HCT116 (cell line): Measurements from ENCODE around the gene DBNDD2. TPM values are rescaled to one million over a fixed set of nuclear protein-coding genes. Genes with fewer than 3 reads are reported as not detected.

Source experiments
- ATAC-seq: fragments of 200-7000 bp; cut with Tn5 transposase; 2 replicates; pipeline ENCODE4 v1.9.1; 2020; ENCODE audit warnings: mild to moderate bottlenecking, moderate library complexity
- BruUV-seq: library from RNA; stranded (reverse); fragments of 400-500 nt; replicated peaks from 2 replicates; lab custom pipeline; 2021; lab: Mats Ljungman, UMichigan
- CTCF ChIA-PET: fragments of 300-600 bp; sonication (Branson Sonifier 250); formaldehyde crosslinking; loops from one replicate; lab custom pipeline; 2021; ENCODE audit warnings: antibody characterized with exemption; lab: Charles Lee
- POLR2A ChIA-PET: fragments of 300-600, 350-600 bp; sonication (Branson Sonifier 250); formaldehyde crosslinking; loops from one replicate; lab custom pipeline; 2021; ENCODE audit warnings: antibody characterized with exemption; lab: Charles Lee
- RAD21 ChIA-PET, 2 experiments: fragments of 300-600 bp; sonication (Branson Sonifier 250); formaldehyde crosslinking; loops; one replicate each; lab custom pipeline; 2023; ENCODE audit warnings: low total read pairs in 2 of 2; ENCODE audit not compliant: uncharacterized antibody in 2 of 2, unreplicated experiment in 2 of 2, low non-redundant PET in 1 of 2; lab: Charles Lee
- DNase-seq: peaks from one replicate; pipeline ENCODE4 v3.0.0-alpha.2; 2010; ENCODE audit warnings: low read depth, low spot score
- H2AFZ ChIP-seq: fragments of 200-600 bp; shearing (Covaris generic), sonication (generic); 2 replicates; pipeline ENCODE4 v1.6.1; 2017; ENCODE audit warnings: low read depth, mixed run types, mixed read lengths, antibody characterized with exemption, low read length; ENCODE audit not compliant: poor library complexity, severe bottlenecking
- H3K27ac ChIP-seq: 2 replicates; pipeline ENCODE4 v1.5.1; 2012; ENCODE audit warnings: low read depth, low read length
- H3K27me3 ChIP-seq: fragments of 200-600 bp; sonication (generic); 2 replicates; pipeline ENCODE4 v1.6.1; 2016; ENCODE audit warnings: mixed run types, low read length, mixed read lengths; ENCODE audit not compliant: insufficient read depth
- H3K36me3 ChIP-seq, 2 experiments: fragments of 200-500 bp in 1 of 2; fragments of 200-600 bp in 1 of 2; sonication (Bioruptor generic) in 1 of 2; sonication (generic) in 1 of 2; 2 replicates each; pipeline versions ENCODE4 v1.5.1 to v1.6.1; 2014 to 2016; ENCODE audit warnings: low read length in 2 of 2, inconsistent platforms in 1 of 2, mixed read lengths in 1 of 2, mixed run types in 1 of 2; ENCODE audit not compliant: insufficient read depth in 2 of 2, control insufficient read depth in 1 of 2
- H3K4me1 ChIP-seq, 2 experiments: fragments of 200-600 bp in 1 of 2; sonication (generic) in 1 of 2; 2 replicates each; pipeline versions ENCODE4 v1.5.1 to v1.6.1; 2012 to 2017; ENCODE audit warnings: low read length in 2 of 2, inconsistent platforms in 1 of 2, mild to moderate bottlenecking in 1 of 2, mixed read lengths in 1 of 2, mixed run types in 1 of 2, moderate library complexity in 1 of 2; ENCODE audit not compliant: insufficient read depth in 2 of 2, control insufficient read depth in 1 of 2
- H3K4me2 ChIP-seq: fragments of 200-600 bp; sonication (generic); 2 replicates; pipeline ENCODE4 v1.6.1; 2017; ENCODE audit warnings: mixed run types, low read length, mixed read lengths
- H3K4me3 ChIP-seq, 2 experiments: fragments of 200-600 bp in 1 of 2; sonication (generic) in 1 of 2; replicated peaks in 1 of 2; 2 replicates each; pipeline ENCODE4 v1.5.1; 2011 to 2016; ENCODE audit warnings: low read length in 2 of 2, control low read depth in 1 of 2, low read depth in 1 of 2, mild to moderate bottlenecking in 1 of 2, mixed read lengths in 1 of 2, mixed run types in 1 of 2
- H3K79me2 ChIP-seq: fragments of 200-600 bp; sonication (generic); 2 replicates; pipeline ENCODE4 v1.6.1; 2017; ENCODE audit warnings: mild to moderate bottlenecking, mixed run types, low read length, moderate library complexity, mixed read lengths; ENCODE audit not compliant: insufficient read depth
- H3K9ac ChIP-seq: fragments of 200-600 bp; sonication (generic); 2 replicates; pipeline ENCODE4 v1.6.1; 2016; ENCODE audit warnings: low read length, mixed read lengths
- H3K9me2 ChIP-seq: fragments of 200-600 bp; sonication (generic), shearing (Covaris generic); 2 replicates; pipeline ENCODE4 v1.6.1; 2017; ENCODE audit warnings: mixed run types, mild to moderate bottlenecking, moderate library complexity; ENCODE audit not compliant: insufficient read depth
- H3K9me3 ChIP-seq, 2 experiments: fragments of 200-500 bp in 1 of 2; fragments of 200-600 bp in 1 of 2; sonication (Bioruptor generic) in 1 of 2; sonication (generic) in 1 of 2; 2 replicates each; pipeline ENCODE4 v1.6.1; 2014 to 2017; ENCODE audit warnings: low read length in 2 of 2, mixed read lengths in 2 of 2, inconsistent platforms in 1 of 2, low read depth in 1 of 2, mild to moderate bottlenecking in 1 of 2, mixed run types in 1 of 2, moderate library complexity in 1 of 2; ENCODE audit not compliant: control insufficient read depth in 1 of 2, insufficient read depth in 1 of 2
- H4K20me1 ChIP-seq: fragments of 200-600 bp; sonication (generic), shearing (Covaris generic); 2 replicates; pipeline ENCODE4 v1.6.1; 2017; ENCODE audit warnings: mixed run types, mild to moderate bottlenecking, moderate library complexity; ENCODE audit not compliant: insufficient read depth
- CBX3 ChIP-seq: IDR thresholded peaks from 2 replicates; pipeline ENCODE4 v1.6.1; 2012; ENCODE audit warnings: low read depth
- CEBPB ChIP-seq: IDR thresholded peaks from 2 replicates; pipeline ENCODE4 v1.6.1; 2012; ENCODE audit warnings: low read depth
- EGR1 ChIP-seq: IDR thresholded peaks from 2 replicates; pipeline ENCODE4 v1.6.1; 2012; ENCODE audit warnings: low read depth
- ELF1 ChIP-seq: IDR thresholded peaks from 2 replicates; pipeline ENCODE4 v1.6.1; 2012; ENCODE audit warnings: low read depth, borderline replicate concordance
- EZH2phosphoT487 ChIP-seq: fragments of 200-600 bp; IDR thresholded peaks from 2 replicates; pipeline ENCODE4 v1.6.1; 2018; ENCODE audit warnings: antibody characterized with exemption, borderline replicate concordance
- FOSL1 ChIP-seq: IDR thresholded peaks from 2 replicates; pipeline ENCODE4 v1.6.1; 2012; ENCODE audit warnings: low read depth
- MAX ChIP-seq: IDR thresholded peaks from 2 replicates; pipeline ENCODE4 v1.6.1; 2012
- POLR2AphosphoS5 ChIP-seq: IDR thresholded peaks from 2 replicates; pipeline ENCODE4 v1.6.1; 2011; ENCODE audit warnings: mild to moderate bottlenecking, low read depth, low read length, moderate library complexity
- RAD21 ChIP-seq: IDR thresholded peaks from 2 replicates; pipeline ENCODE4 v1.6.1; 2012; ENCODE audit warnings: low read depth, mild to moderate bottlenecking
- REST ChIP-seq: IDR thresholded peaks from 2 replicates; pipeline ENCODE4 v1.6.1; 2012; ENCODE audit warnings: low read depth
- SIN3A ChIP-seq: IDR thresholded peaks from 2 replicates; pipeline ENCODE4 v1.6.1; 2012; ENCODE audit warnings: low read depth
- SP1 ChIP-seq: IDR thresholded peaks from 2 replicates; pipeline ENCODE4 v1.6.1; 2012; ENCODE audit warnings: low read depth
- TCF7L2 ChIP-seq: IDR thresholded peaks from 2 replicates; pipeline ENCODE4 v1.7.0; 2011; ENCODE audit warnings: borderline replicate concordance, inconsistent platforms; ENCODE audit not compliant: insufficient read depth, insufficient read length; ENCODE audit errors: extremely low read depth
- YY1 ChIP-seq: IDR thresholded peaks from 2 replicates; pipeline ENCODE4 v1.6.1; 2011; ENCODE audit warnings: low read length, low read depth, moderate library complexity, mild to moderate bottlenecking; ENCODE audit not compliant: insufficient replicate concordance; ENCODE audit errors: extremely low read depth
- ZFX ChIP-seq: fragments of 450-650 bp; IDR thresholded peaks from 2 replicates; pipeline ENCODE4 v1.6.1; 2017
- ZNF274 ChIP-seq: fragments of 200-500 bp; sonication (Bioruptor generic); IDR thresholded peaks from 2 replicates; pipeline ENCODE4 v1.6.1; 2014; ENCODE audit warnings: mild to moderate bottlenecking, low read depth, low read length, inconsistent platforms
- intact Hi-C: fragments of 100-400 bp; cut with micrococcal nuclease; formaldehyde crosslinking; loops from 2 replicates; pipeline ENCODE4 v1.10.0; 2022
- total RNA-seq: library from RNA; stranded (reverse); gene quantifications from one replicate; pipeline ENCODE4 v1.2.1, GENCODE V29; 2021; ENCODE audit not compliant: unreplicated experiment
- TF ChIP-seq, protein P1 (sequence below), 3 experiments: fragments of 200-600 bp in 1 of 3; sonication (generic) in 1 of 3; IDR thresholded peaks in 2 of 3; conservative IDR thresholded peaks in 1 of 3; 2 replicates each; pipeline ENCODE4 v1.5.1; 2012 to 2017; ENCODE audit warnings: low read depth in 2 of 3, low read length in 2 of 3, antibody characterized with exemption in 1 of 3, borderline replicate concordance in 1 of 3, control low read depth in 1 of 3, mild to moderate bottlenecking in 1 of 3, mixed read lengths in 1 of 3, mixed run types in 1 of 3, moderate library complexity in 1 of 3; ENCODE audit not compliant: insufficient read depth in 1 of 3
- TF ChIP-seq, protein P2 (sequence below): IDR thresholded peaks from 2 replicates; pipeline ENCODE4 v1.6.1; 2011; ENCODE audit warnings: mild to moderate bottlenecking, low read length, moderate library complexity; ENCODE audit not compliant: insufficient replicate concordance; ENCODE audit errors: extremely low read depth

The DBNDD2 gene
- total RNA-seq, 1 experiment from 2014 or later = 44.2 TPM

DNA sequence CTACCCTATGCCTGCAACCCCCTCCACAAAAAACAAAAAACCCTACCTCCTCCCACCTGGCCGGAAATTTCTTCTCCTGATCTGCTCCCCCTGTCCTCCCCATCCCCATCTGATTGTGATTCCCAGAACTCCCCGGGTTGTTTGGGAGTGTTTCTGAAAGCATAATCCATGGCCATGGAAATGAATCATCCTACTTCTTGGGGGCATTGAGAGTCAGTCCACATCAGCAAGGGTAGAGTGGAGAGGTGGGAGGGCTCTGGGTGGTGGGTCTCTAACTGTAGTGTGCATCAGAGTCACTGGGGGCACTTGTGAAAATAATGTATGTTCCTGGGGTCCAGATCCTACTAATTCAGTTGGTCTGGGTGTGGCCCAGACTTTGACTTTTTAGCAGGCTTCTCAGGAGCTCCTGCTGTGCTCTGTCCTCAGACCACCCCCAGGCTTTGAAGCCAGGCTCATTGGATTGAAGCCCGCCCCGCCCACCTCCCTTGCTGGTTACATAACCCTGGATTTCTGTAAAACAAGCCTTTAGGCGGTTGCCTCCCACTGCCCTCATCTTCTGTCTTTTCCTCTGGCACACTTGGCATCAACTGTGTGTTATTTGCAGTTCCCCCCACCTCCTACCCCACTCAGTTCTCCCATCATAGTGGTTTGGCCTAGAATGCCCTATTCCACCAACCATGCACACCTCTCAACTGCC is 18.4 kb downstream of the DBNDD2 start:
- no peaks in the 10 kb centered on the region for H4K20me1 ChIP-seq
- no peak overlapping the region for H3K4me2 ChIP-seq
- peaks cover 24 to 28% of the 10 kb centered on the region in 2 experiments; a peak in 3 of 4 replicates for H3K36me3 ChIP-seq
- BruUV-seq = no TSS peak
- no peak overlapping the region for H3K9ac ChIP-seq
- H3K4me3 ChIP-seq = no peak overlapping the region
- no peak for DNase-seq
- CTCF ChIA-PET = no interaction called here
- no peaks in the 10 kb centered on the region for H3K9me2 ChIP-seq
- ATAC-seq = no peak
- H3K9me3 ChIP-seq = no peaks in the 10 kb centered on the region
- H2AFZ ChIP-seq = no peak overlapping the region
- no peaks in the 10 kb centered on the region for H3K4me1 ChIP-seq
- H3K27me3 ChIP-seq = no peaks in the 10 kb centered on the region
- H3K79me2 ChIP-seq = no peaks in the 10 kb centered on the region
- H3K27ac ChIP-seq = no peak overlapping the region
- TF ChIP-seq, protein P1, sequence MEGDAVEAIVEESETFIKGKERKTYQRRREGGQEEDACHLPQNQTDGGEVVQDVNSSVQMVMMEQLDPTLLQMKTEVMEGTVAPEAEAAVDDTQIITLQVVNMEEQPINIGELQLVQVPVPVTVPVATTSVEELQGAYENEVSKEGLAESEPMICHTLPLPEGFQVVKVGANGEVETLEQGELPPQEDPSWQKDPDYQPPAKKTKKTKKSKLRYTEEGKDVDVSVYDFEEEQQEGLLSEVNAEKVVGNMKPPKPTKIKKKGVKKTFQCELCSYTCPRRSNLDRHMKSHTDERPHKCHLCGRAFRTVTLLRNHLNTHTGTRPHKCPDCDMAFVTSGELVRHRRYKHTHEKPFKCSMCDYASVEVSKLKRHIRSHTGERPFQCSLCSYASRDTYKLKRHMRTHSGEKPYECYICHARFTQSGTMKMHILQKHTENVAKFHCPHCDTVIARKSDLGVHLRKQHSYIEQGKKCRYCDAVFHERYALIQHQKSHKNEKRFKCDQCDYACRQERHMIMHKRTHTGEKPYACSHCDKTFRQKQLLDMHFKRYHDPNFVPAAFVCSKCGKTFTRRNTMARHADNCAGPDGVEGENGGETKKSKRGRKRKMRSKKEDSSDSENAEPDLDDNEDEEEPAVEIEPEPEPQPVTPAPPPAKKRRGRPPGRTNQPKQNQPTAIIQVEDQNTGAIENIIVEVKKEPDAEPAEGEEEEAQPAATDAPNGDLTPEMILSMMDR (IDR thresholded peaks at IDR 0.05 in 2 of 3, conservative IDR thresholded peaks at IDR 0.05 in 1 of 3; ENCODE audit: borderline replicate concordance in 1 of 3, insufficient read depth in 1 of 3, low read depth in 2 of 3, low read length in 2 of 3) = no peak
- TF ChIP-seq MAX = no peak
- TF ChIP-seq CEBPB = no peak
- no peak for TF ChIP-seq SIN3A
- no peak for TF ChIP-seq ELF1
- no peak for TF ChIP-seq EGR1
- TF ChIP-seq CBX3 = no peak
- no peak for TF ChIP-seq TCF7L2
- TF ChIP-seq REST = no peak
- no peak for TF ChIP-seq ZNF274
- no peak for TF ChIP-seq ZFX
- TF ChIP-seq POLR2AphosphoS5 = no peak
- TF ChIP-seq RAD21 = no peak
- no peak for TF ChIP-seq EZH2phosphoT487
- TF ChIP-seq FOSL1 = no peak
- TF ChIP-seq SP1 = no peak
- no peak for TF ChIP-seq YY1
- TF ChIP-seq, protein P2, sequence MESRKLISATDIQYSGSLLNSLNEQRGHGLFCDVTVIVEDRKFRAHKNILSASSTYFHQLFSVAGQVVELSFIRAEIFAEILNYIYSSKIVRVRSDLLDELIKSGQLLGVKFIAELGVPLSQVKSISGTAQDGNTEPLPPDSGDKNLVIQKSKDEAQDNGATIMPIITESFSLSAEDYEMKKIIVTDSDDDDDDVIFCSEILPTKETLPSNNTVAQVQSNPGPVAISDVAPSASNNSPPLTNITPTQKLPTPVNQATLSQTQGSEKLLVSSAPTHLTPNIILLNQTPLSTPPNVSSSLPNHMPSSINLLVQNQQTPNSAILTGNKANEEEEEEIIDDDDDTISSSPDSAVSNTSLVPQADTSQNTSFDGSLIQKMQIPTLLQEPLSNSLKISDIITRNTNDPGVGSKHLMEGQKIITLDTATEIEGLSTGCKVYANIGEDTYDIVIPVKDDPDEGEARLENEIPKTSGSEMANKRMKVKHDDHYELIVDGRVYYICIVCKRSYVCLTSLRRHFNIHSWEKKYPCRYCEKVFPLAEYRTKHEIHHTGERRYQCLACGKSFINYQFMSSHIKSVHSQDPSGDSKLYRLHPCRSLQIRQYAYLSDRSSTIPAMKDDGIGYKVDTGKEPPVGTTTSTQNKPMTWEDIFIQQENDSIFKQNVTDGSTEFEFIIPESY = no peak
- POLR2A ChIA-PET = no interaction called here
- intact Hi-C loops = no loop called here
- RAD21 ChIA-PET = no interaction called here
